H9 (cell line): Measurements from ENCODE around the gene AGK. TPM values are rescaled to one million over a fixed set of nuclear protein-coding genes. Genes with fewer than 3 reads are reported as not detected.

Experiments used
- DNase-seq: peaks from one replicate; pipeline ENCODE4 v3.0.0-alpha.2; 2017
- H2AFZ ChIP-seq: one replicate; pipeline ENCODE4 v1.6.1; 2013; ENCODE audit warnings: mild to moderate bottlenecking, low read length, control low read depth, moderate library complexity
- H2AK5ac ChIP-seq: 2 replicates; pipeline ENCODE4 v1.6.1; 2013; ENCODE audit warnings: low read length, control low read depth, mixed read lengths; ENCODE audit not compliant: insufficient read length
- H2BK120ac ChIP-seq: one replicate; pipeline ENCODE4 v1.6.1; 2013; ENCODE audit warnings: low read depth, mild to moderate bottlenecking, low read length, control low read depth, inconsistent platforms; ENCODE audit not compliant: poor library complexity, severe bottlenecking
- H2BK12ac ChIP-seq: 2 replicates; pipeline ENCODE4 v1.6.1; 2013; ENCODE audit warnings: low read length, control low read depth, mixed read lengths, low read depth; ENCODE audit not compliant: insufficient read length
- H2BK15ac ChIP-seq: 2 replicates; pipeline ENCODE4 v1.6.1; 2013; ENCODE audit warnings: low read depth, low read length, control low read depth
- H2BK20ac ChIP-seq: one replicate; pipeline ENCODE4 v1.6.1; 2013; ENCODE audit warnings: low read depth, mild to moderate bottlenecking, low read length, control low read depth, inconsistent platforms; ENCODE audit not compliant: poor library complexity, severe bottlenecking
- H2BK5ac ChIP-seq: 2 replicates; pipeline ENCODE4 v1.6.1; 2013; ENCODE audit warnings: low read length, control low read depth, mixed read lengths; ENCODE audit not compliant: insufficient read length
- H3K14ac ChIP-seq: 2 replicates; pipeline ENCODE4 v1.6.1; 2013; ENCODE audit warnings: low read length, control low read depth; ENCODE audit not compliant: insufficient read depth
- H3K18ac ChIP-seq: 2 replicates; pipeline ENCODE4 v1.6.1; 2013; ENCODE audit warnings: low read depth, mild to moderate bottlenecking, mixed read lengths, low read length, control low read depth; ENCODE audit not compliant: insufficient read length
- H3K23ac ChIP-seq: 2 replicates; pipeline ENCODE4 v1.6.1; 2013; ENCODE audit warnings: low read length, control low read depth, mixed read lengths, low read depth; ENCODE audit not compliant: insufficient read length
- H3K23me2 ChIP-seq: 2 replicates; pipeline ENCODE4 v1.6.1; 2013; ENCODE audit warnings: low read depth, mild to moderate bottlenecking, mixed read lengths, low read length, control low read depth; ENCODE audit not compliant: insufficient read length, poor library complexity, severe bottlenecking
- H3K27ac ChIP-seq: 2 replicates; pipeline ENCODE4 v1.5.1; 2013; ENCODE audit warnings: low read length, control low read depth, mixed read lengths, low read depth; ENCODE audit not compliant: insufficient read length
- H3K27me3 ChIP-seq: 2 replicates; pipeline ENCODE4 v1.6.1; 2013; ENCODE audit warnings: low read length, control low read depth, inconsistent platforms; ENCODE audit not compliant: insufficient read depth
- H3K4ac ChIP-seq: 2 replicates; pipeline ENCODE4 v1.6.1; 2013; ENCODE audit warnings: low read depth, mild to moderate bottlenecking, control low read depth, inconsistent platforms, low read length, moderate library complexity
- H3K4me1 ChIP-seq: 2 replicates; pipeline ENCODE4 v1.6.1; 2013; ENCODE audit warnings: low read length, control low read depth, inconsistent platforms; ENCODE audit not compliant: insufficient read depth
- H3K4me2 ChIP-seq: 2 replicates; pipeline ENCODE4 v1.6.1; 2013; ENCODE audit warnings: low read length, control low read depth, mixed read lengths; ENCODE audit not compliant: insufficient read length, insufficient read depth
- H3K56ac ChIP-seq: 2 replicates; pipeline ENCODE4 v1.6.1; 2013; ENCODE audit warnings: low read depth, mild to moderate bottlenecking, mixed read lengths, low read length, control low read depth; ENCODE audit not compliant: insufficient read length
- H3K79me1 ChIP-seq: 2 replicates; pipeline ENCODE4 v1.6.1; 2013; ENCODE audit warnings: low read depth, mild to moderate bottlenecking, moderate library complexity, low read length, control low read depth, inconsistent platforms; ENCODE audit not compliant: insufficient read depth, poor library complexity, severe bottlenecking
- H3K79me2 ChIP-seq: 2 replicates; pipeline ENCODE4 v1.6.1; 2013; ENCODE audit warnings: low read length, control low read depth, inconsistent platforms; ENCODE audit not compliant: insufficient read depth
- H3K9ac ChIP-seq: 2 replicates; pipeline ENCODE4 v1.6.1; 2013; ENCODE audit warnings: low read length, control low read depth, mixed read lengths; ENCODE audit not compliant: insufficient read length; ENCODE audit errors: extremely low read depth
- H3K9me3 ChIP-seq: one replicate; pipeline ENCODE4 v1.6.1; 2013; ENCODE audit warnings: low read depth, low read length, inconsistent platforms; ENCODE audit not compliant: control insufficient read depth
- H3T11ph ChIP-seq: one replicate; pipeline ENCODE4 v1.6.1; 2013; ENCODE audit warnings: mild to moderate bottlenecking, low read length, control low read depth, inconsistent platforms
- H4K20me1 ChIP-seq: one replicate; pipeline ENCODE4 v1.6.1; 2013; ENCODE audit not compliant: control insufficient read depth, insufficient read length, insufficient read depth
- H4K5ac ChIP-seq: 2 replicates; pipeline ENCODE4 v1.6.1; 2013; ENCODE audit warnings: low read depth, mild to moderate bottlenecking, mixed read lengths, low read length, control low read depth; ENCODE audit not compliant: insufficient read length
- H4K8ac ChIP-seq: replicated peaks from 2 replicates; pipeline ENCODE4 v1.6.1; 2013; ENCODE audit warnings: low read length, control low read depth, mixed read lengths, low read depth; ENCODE audit not compliant: insufficient read length
- H4K91ac ChIP-seq: 2 replicates; pipeline ENCODE4 v1.6.1; 2013; ENCODE audit warnings: low read depth, mild to moderate bottlenecking, moderate library complexity, mixed read lengths, low read length, control low read depth; ENCODE audit not compliant: insufficient read length
- H3K27ac Mint-ChIP-seq, 3 experiments: 2 replicates in 2 of 3; 3 replicates in 1 of 3; pipeline ENCODE4 v1.8.0; 2020 to 2021; ENCODE audit warnings: mixed read lengths in 3 of 3, mild to moderate bottlenecking in 1 of 3, moderate library complexity in 1 of 3
- H3K27me3 Mint-ChIP-seq: 2 replicates; pipeline ENCODE4 v1.8.0; 2021; ENCODE audit warnings: low read depth, mild to moderate bottlenecking, moderate library complexity, mixed read lengths
- H3K36me3 Mint-ChIP-seq, 3 experiments: 2 replicates in 2 of 3; 3 replicates in 1 of 3; pipeline ENCODE4 v1.8.0; 2020 to 2021; ENCODE audit warnings: low read depth in 3 of 3, mixed read lengths in 3 of 3; ENCODE audit not compliant: insufficient read depth in 1 of 3
- H3K4me1 Mint-ChIP-seq, 2 experiments: 2 replicates each; pipeline ENCODE4 v1.8.0; 2020; ENCODE audit warnings: mixed read lengths in 2 of 2
- H3K4me3 Mint-ChIP-seq, 2 experiments: 2 replicates in 1 of 2; 3 replicates in 1 of 2; pipeline ENCODE4 v1.8.0; 2020 to 2021; ENCODE audit warnings: mild to moderate bottlenecking in 2 of 2, mixed read lengths in 2 of 2, moderate library complexity in 1 of 2
- H3K9me3 Mint-ChIP-seq, 2 experiments: 2 replicates in 1 of 2; 3 replicates in 1 of 2; pipeline ENCODE4 v1.8.0; 2020; ENCODE audit warnings: mild to moderate bottlenecking in 2 of 2, mixed read lengths in 2 of 2, moderate library complexity in 1 of 2
- WGBS: extraction: QIAGEN DNeasy Blood & Tissue Kit; methylation state at CpG from one replicate; pipeline ENCODE4 v1.1.7; 2013; ENCODE audit warnings: missing lambda C conversion rate, low lambda C conversion rate, mixed read lengths; ENCODE audit not compliant: insufficient read length; ENCODE audit errors: extremely low coverage; 5-methylcytosine and 5-hydroxymethylcytosine counted together
- total RNA-seq: library from RNA; stranded (reverse); gene quantifications from 2 replicates; pipeline ENCODE4 v1.2.1, GENCODE V29; 2021
- TF ChIP-seq, protein P1 (sequence below): fragments of 200-600 bp; sonication (generic); conservative IDR thresholded peaks from 3 replicates; pipeline ENCODE4 v1.8.0; 2021; ENCODE audit warnings: antibody characterized with exemption, mild to moderate bottlenecking

Gene AGK
- total RNA-seq, 1 experiment from 2014 or later = 35.1 TPM

GRCh38 chr7:141704741-141705140 is 153.5 kb downstream of the AGK start:
- Histone ChIP-seq H4K8ac (no peak overlapping the region), H2AK5ac (no peak overlapping the region), H3K4me2 (no peak overlapping the region), H2BK12ac (no peak overlapping the region), H3K14ac (no peak overlapping the region), H3K9ac (no peak overlapping the region), H3K23me2 (peaks cover 5% of the 10 kb centered on the region), H2BK15ac (no peak overlapping the region), H3K23ac (no peak overlapping the region), H4K91ac (no peak overlapping the region), H2AFZ (no peak overlapping the region), H3K27ac (no peak overlapping the region), H3K79me1 (no peaks in the 10 kb centered on the region), H3K79me2 (no peaks in the 10 kb centered on the region), H4K20me1 (no peaks in the 10 kb centered on the region), H3T11ph (no peak overlapping the region), H3K27me3 (peaks cover 2% of the 10 kb centered on the region; the same call in 1 of the 2 replicates), H3K9me3 (no peaks in the 10 kb centered on the region), H3K4ac (no peak overlapping the region), H2BK5ac (no peak overlapping the region), H2BK120ac (no peak overlapping the region), H3K18ac (no peak overlapping the region), H2BK20ac (no peak overlapping the region), H4K5ac (no peak overlapping the region), H3K56ac (no peak overlapping the region), H3K4me1 (peaks cover 3% of the 10 kb centered on the region; the same call in 1 of the 2 replicates)
- TF ChIP-seq, protein P1, sequence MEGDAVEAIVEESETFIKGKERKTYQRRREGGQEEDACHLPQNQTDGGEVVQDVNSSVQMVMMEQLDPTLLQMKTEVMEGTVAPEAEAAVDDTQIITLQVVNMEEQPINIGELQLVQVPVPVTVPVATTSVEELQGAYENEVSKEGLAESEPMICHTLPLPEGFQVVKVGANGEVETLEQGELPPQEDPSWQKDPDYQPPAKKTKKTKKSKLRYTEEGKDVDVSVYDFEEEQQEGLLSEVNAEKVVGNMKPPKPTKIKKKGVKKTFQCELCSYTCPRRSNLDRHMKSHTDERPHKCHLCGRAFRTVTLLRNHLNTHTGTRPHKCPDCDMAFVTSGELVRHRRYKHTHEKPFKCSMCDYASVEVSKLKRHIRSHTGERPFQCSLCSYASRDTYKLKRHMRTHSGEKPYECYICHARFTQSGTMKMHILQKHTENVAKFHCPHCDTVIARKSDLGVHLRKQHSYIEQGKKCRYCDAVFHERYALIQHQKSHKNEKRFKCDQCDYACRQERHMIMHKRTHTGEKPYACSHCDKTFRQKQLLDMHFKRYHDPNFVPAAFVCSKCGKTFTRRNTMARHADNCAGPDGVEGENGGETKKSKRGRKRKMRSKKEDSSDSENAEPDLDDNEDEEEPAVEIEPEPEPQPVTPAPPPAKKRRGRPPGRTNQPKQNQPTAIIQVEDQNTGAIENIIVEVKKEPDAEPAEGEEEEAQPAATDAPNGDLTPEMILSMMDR = no peak
- Mint-ChIP-seq H3K4me3 (no peak overlapping the region), H3K27ac (peak overlapping the region in 1 of 3 experiments; percentile 54; a peak in 1 of 7 replicates), H3K4me1 (peaks cover 42 to 44% of the 10 kb centered on the region in 2 experiments), H3K9me3 (no peaks in the 10 kb centered on the region), H3K27me3 (peaks cover 23% of the 10 kb centered on the region), H3K36me3 (no peaks in the 10 kb centered on the region)
- no peak for DNase-seq
- WGBS = no CpG with 5 or more reads among the region's 5 CpGs

Other genes with a start within 250 kb of the AGK start
- 21.2 and 21.9 TPM in 2 replicates for gene DENND11, start 150.8 kb downstream of the AGK start, total RNA-seq
- gene WEE2, start 156.9 kb downstream of the AGK start, total RNA-seq = not detected in 2 replicates
- gene SSBP1, start 186.9 kb downstream of the AGK start, total RNA-seq = 252 and 266 TPM in 2 replicates
- gene TAS2R3, start 212.7 kb downstream of the AGK start, total RNA-seq = 0.88 and 1.2 TPM in 2 replicates
- 0.55 and 0.66 TPM in 2 replicates for gene TAS2R4, start 225.3 kb downstream of the AGK start, total RNA-seq
- gene TAS2R5, start 238.8 kb downstream of the AGK start, total RNA-seq = 0.83 and 0.92 TPM in 2 replicates